Testis (tissue), 2 donors: ENCODE measurements around the gene CBR4.

ENCODE experiments used
- POLR2A ChIP-seq: fragments of 450-650 bp; IDR thresholded peaks from one replicate; pipeline ENCODE4 v1.6.1; 2017; ENCODE audit warnings: antibody characterized with exemption, mild to moderate bottlenecking, moderate library complexity
- TF ChIP-seq, protein P1 (sequence below), 3 experiments: fragments of 450-650 bp in 2 of 3; fragments of 200-600 bp in 1 of 3; sonication (generic) in 1 of 3; IDR thresholded peaks; one replicate each; pipeline ENCODE4 v1.5.1; 2016 to 2019; ENCODE audit warnings: antibody characterized with exemption in 3 of 3, mild to moderate bottlenecking in 2 of 3, moderate library complexity in 1 of 3

DNA sequence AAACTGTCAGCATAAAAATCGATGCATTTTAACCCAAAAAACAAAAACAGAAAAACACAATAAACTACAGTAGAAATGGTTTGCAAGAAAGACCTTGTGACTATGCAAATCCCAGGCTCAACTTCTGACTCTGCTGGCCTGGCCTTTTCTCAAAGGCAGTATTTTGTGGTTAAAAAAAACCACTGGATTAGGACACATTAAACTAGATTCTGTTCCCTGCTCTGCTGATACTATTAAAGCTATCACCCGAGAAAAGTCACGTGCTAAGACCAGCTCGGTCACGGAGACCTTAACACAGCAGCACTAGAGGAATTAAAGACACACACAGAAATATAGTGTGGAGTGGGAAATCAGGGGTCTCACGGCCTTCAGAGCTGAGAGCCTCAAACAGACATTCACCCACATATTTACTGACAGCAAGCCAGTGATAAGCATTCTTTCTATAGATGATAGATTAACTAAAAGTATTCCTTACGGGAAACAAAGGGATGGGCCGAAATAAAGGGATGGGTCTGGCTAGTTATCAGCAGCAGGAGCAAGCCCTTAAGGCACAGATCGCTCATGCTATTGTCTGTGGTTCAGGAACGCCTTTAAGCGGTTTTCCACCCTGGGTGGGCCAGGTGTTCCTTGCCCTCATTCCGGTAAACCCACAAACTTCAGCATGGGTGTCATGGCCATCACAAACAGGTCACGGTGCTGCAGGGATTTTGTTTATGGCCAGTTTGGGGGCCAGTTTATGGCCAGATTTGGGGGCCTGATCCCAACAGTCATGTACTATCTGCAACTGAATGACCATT lies 16.1 kb downstream of the CBR4 start:
- TF ChIP-seq POLR2A = no peak
- TF ChIP-seq, protein P1, sequence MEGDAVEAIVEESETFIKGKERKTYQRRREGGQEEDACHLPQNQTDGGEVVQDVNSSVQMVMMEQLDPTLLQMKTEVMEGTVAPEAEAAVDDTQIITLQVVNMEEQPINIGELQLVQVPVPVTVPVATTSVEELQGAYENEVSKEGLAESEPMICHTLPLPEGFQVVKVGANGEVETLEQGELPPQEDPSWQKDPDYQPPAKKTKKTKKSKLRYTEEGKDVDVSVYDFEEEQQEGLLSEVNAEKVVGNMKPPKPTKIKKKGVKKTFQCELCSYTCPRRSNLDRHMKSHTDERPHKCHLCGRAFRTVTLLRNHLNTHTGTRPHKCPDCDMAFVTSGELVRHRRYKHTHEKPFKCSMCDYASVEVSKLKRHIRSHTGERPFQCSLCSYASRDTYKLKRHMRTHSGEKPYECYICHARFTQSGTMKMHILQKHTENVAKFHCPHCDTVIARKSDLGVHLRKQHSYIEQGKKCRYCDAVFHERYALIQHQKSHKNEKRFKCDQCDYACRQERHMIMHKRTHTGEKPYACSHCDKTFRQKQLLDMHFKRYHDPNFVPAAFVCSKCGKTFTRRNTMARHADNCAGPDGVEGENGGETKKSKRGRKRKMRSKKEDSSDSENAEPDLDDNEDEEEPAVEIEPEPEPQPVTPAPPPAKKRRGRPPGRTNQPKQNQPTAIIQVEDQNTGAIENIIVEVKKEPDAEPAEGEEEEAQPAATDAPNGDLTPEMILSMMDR (IDR thresholded peaks at IDR 0.05) = no peak
